ENCODE measurements around the gene RING1.

DNA sequence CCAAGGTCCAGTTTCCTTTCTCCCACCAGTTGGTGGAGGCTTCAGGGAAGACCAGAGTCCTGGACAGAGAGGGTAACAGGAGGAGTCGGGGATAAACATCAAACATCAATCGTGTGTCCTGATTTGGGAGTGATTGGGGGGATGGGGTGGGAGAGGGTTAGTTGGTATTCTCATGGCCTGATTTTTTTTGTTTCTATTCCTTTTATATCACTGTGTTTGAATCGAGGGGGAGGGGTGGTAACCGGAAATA is 4.2 kb upstream of the RING1 start:
- TF ChIP-seq, protein P1, sequence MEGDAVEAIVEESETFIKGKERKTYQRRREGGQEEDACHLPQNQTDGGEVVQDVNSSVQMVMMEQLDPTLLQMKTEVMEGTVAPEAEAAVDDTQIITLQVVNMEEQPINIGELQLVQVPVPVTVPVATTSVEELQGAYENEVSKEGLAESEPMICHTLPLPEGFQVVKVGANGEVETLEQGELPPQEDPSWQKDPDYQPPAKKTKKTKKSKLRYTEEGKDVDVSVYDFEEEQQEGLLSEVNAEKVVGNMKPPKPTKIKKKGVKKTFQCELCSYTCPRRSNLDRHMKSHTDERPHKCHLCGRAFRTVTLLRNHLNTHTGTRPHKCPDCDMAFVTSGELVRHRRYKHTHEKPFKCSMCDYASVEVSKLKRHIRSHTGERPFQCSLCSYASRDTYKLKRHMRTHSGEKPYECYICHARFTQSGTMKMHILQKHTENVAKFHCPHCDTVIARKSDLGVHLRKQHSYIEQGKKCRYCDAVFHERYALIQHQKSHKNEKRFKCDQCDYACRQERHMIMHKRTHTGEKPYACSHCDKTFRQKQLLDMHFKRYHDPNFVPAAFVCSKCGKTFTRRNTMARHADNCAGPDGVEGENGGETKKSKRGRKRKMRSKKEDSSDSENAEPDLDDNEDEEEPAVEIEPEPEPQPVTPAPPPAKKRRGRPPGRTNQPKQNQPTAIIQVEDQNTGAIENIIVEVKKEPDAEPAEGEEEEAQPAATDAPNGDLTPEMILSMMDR (IDR thresholded peaks at IDR 0.05) = no peak
- TF ChIP-seq POLR2A (IDR thresholded peaks at IDR 0.05) = no peak

All from uterus (tissue), 2 donors.